Fibroblast of skin of scalp (primary cell): ENCODE data around the gene TRIM44.

Source experiments
- DNase-seq: peaks from one replicate; pipeline ENCODE4 v3.0.0-alpha.2; 2013

TRIM44 gene

GRCh38 chr11:35792846-35793192 is 130.2 kb downstream of the TRIM44 start:
- DNase-seq, result no peak

GRCh38 chr11:35794333-35794732 is 131.8 kb downstream of the TRIM44 start:
- no peak for DNase-seq

- peak; percentile 63 for DNase-seq
These were observed 132.3 kb downstream of the TRIM44 start for GRCh38 chr11:35794850-35795249.

GRCh38 chr11:35796562-35796961 is 134.0 kb downstream of the TRIM44 start:
- peak; percentile 77 for DNase-seq

- DNase-seq, result peak; percentile 39
These were observed 135.8 kb downstream of the TRIM44 start for GRCh38 chr11:35798423-35798822.

- DNase-seq, result no peak
These were observed 136.4 kb downstream of the TRIM44 start for GRCh38 chr11:35798983-35799382.

GRCh38 chr11:35799655-35800054 is 137.1 kb downstream of the TRIM44 start:
- no peak for DNase-seq

- DNase-seq, result no peak
These were observed 138.7 kb downstream of the TRIM44 start for GRCh38 chr11:35800970-35801953.

GRCh38 chr11:35802221-35802620 is 139.6 kb downstream of the TRIM44 start:
- no peak for DNase-seq

- DNase-seq, result no peak
These were observed 140.1 kb downstream of the TRIM44 start for GRCh38 chr11:35802672-35803071.

- no peak for DNase-seq
These were observed 140.5 kb downstream of the TRIM44 start for GRCh38 chr11:35803115-35803514.

- DNase-seq, result no peak
These were observed 142.0 kb downstream of the TRIM44 start for GRCh38 chr11:35804451-35805040.

- no peak for DNase-seq
These were observed 147.0 kb downstream of the TRIM44 start for GRCh38 chr11:35809561-35809960.

- peak; percentile 33 for DNase-seq
These were observed 147.6 kb downstream of the TRIM44 start for GRCh38 chr11:35810045-35810645.

- DNase-seq, result no peak
These were observed 149.2 kb downstream of the TRIM44 start for GRCh38 chr11:35811783-35812182.

GRCh38 chr11:35812828-35813227 is 150.3 kb downstream of the TRIM44 start:
- DNase-seq, result no peak

- no peak for DNase-seq
These were observed 151.6 kb downstream of the TRIM44 start for GRCh38 chr11:35814081-35814695.

GRCh38 chr11:35814720-35815305 is 152.2 kb downstream of the TRIM44 start:
- no peak for DNase-seq

GRCh38 chr11:35815556-35816315 is 153.2 kb downstream of the TRIM44 start:
- DNase-seq, result peak; percentile 78

- no peak for DNase-seq
These were observed 158.0 kb downstream of the TRIM44 start for GRCh38 chr11:35820614-35821013.

GRCh38 chr11:35822815-35823495 is 160.4 kb downstream of the TRIM44 start:
- DNase-seq, result no peak
